Measurements from ENCODE around the gene TMEM219. TPM values are rescaled to one million over a fixed set of nuclear protein-coding genes. Genes with fewer than 3 reads are reported as not detected.

TMEM219 gene
- total RNA-seq, 1 experiment from 2014 or later = 69.6 TPM

GRCh38 chr16:29992344-29992967 lies 30.6 kb downstream of the TMEM219 start (continued):
- TF ChIP-seq USF2 (CRISPR knock-in tag; IDR thresholded peaks at IDR 0.05) (no peak), IRF1 (CRISPR knock-in tag; IDR thresholded peaks at IDR 0.05) (no peak)

GRCh38 chr16:29993191-29993902 lies 31.5 kb downstream of the TMEM219 start:
- TF ChIP-seq ZNF219 (CRISPR knock-in tag; IDR thresholded peaks at IDR 0.05; ENCODE audit: borderline replicate concordance) = no peak
- Mint-ChIP-seq H3K27me3 (ENCODE audit: low read depth) (no peaks in the 10 kb centered on the region), H3K27ac (no peak overlapping the region), H3K36me3 (peaks cover 20% of the 10 kb centered on the region), H3K4me3 (no peak overlapping the region), H3K9me3 (no peaks in the 10 kb centered on the region), H3K4me1 (peaks cover 11% of the 10 kb centered on the region)
- ChIA-PET CTCF (interaction anchor here (0.6 to 1.2 kb wide), 3 partner anchors 28 to 979 kb away, joined by 4 to 5 read pairs (median 4); no protein-coding TSS in a partner anchor), POLR2A (interaction anchor here (0.6 kb wide), 1 partner anchor 26 kb away, joined by 3 read pairs; no protein-coding TSS in a partner anchor)
- DNase-seq (ENCODE audit: low spot score) (no peak), ATAC-seq (no peak)

GRCh38 chr16:29993903-29994599 lies 32.2 kb downstream of the TMEM219 start:
- no peaks in the 10 kb centered on the region for H3K27me3 Mint-ChIP-seq (ENCODE audit: low read depth)
- no peaks in the 10 kb centered on the region for H3K9me3 Mint-ChIP-seq
- TF ChIP-seq FOXP4 (CRISPR knock-in tag; IDR thresholded peaks at IDR 0.05) = no peak
- no peak for TF ChIP-seq MLX (CRISPR knock-in tag; IDR thresholded peaks at IDR 0.05)
- no peak for TF ChIP-seq TEAD4 (CRISPR knock-in tag; IDR thresholded peaks at IDR 0.05)
- TF ChIP-seq GRHL2 (CRISPR knock-in tag; IDR thresholded peaks at IDR 0.05; ENCODE audit: insufficient replicate concordance, severe bottlenecking) = no peak
- no peak for TF ChIP-seq CDX4 (CRISPR knock-in tag; IDR thresholded peaks at IDR 0.05; ENCODE audit: borderline replicate concordance)
- no peak for TF ChIP-seq ATF6 (CRISPR knock-in tag; IDR thresholded peaks at IDR 0.05)
- TF ChIP-seq JAZF1 (CRISPR knock-in tag; IDR thresholded peaks at IDR 0.05) = no peak
- no peak for TF ChIP-seq ZNF121 (CRISPR knock-in tag; IDR thresholded peaks at IDR 0.05)
- TF ChIP-seq TCF7 (CRISPR knock-in tag; IDR thresholded peaks at IDR 0.05; ENCODE audit: low read depth) = no peak
- TF ChIP-seq IRF1 (CRISPR knock-in tag; IDR thresholded peaks at IDR 0.05) = no peak
- ATAC-seq = no peak
- peaks cover 19% of the 10 kb centered on the region for H3K36me3 Mint-ChIP-seq
- POLR2A ChIA-PET = interaction anchor here (0.6 to 1.4 kb wide), 4 partner anchors 16 to 57 kb away, joined by 3 to 4 read pairs (median 4); partner anchors contain the start of gene DOC2A
- H3K4me3 Mint-ChIP-seq = peak overlapping the region; percentile 94
- CTCF ChIA-PET = interaction anchor here (0.6 to 1.2 kb wide), 3 partner anchors 27 to 980 kb away, joined by 4 to 5 read pairs (median 4); partner anchors contain the start of gene TBX6
- peaks cover 11% of the 10 kb centered on the region for H3K4me1 Mint-ChIP-seq
- H3K27ac Mint-ChIP-seq = no peak overlapping the region
- DNase-seq (ENCODE audit: low spot score) = no peak
